Panc1 (cell line): ENCODE measurements around the gene FADD. TPM values are rescaled to one million over a fixed set of nuclear protein-coding genes. Genes with fewer than 3 reads are reported as not detected.
"Not testable (repeated sequence)": the region's sequence is repeated elsewhere in the genome, so short reads cannot be mapped to it uniquely, and the experiment has no call there.

Experiments used
- ATAC-seq: fragments of 200-7000 bp; cut with Tn5 transposase; 2 replicates; pipeline ENCODE4 v1.9.1; 2020; ENCODE audit warnings: mild to moderate bottlenecking, moderate library complexity
- BruUV-seq: library from RNA; stranded (reverse); fragments of 400-500 nt; replicated peaks from 2 replicates; lab custom pipeline; 2021; lab: Mats Ljungman, UMichigan
- CTCF ChIA-PET: fragments of 300-600 bp; sonication (Branson Sonifier 250); formaldehyde crosslinking; loops from one replicate; lab custom pipeline; 2022; ENCODE audit warnings: antibody characterized with exemption; lab: Charles Lee
- POLR2A ChIA-PET: fragments of 300-600 bp; sonication (Branson Sonifier 250); formaldehyde crosslinking; loops from one replicate; lab custom pipeline; 2022; ENCODE audit warnings: antibody characterized with exemption; lab: Charles Lee
- DNase-seq: peaks from one replicate; pipeline ENCODE4 v3.0.0-alpha.2; 2010; ENCODE audit warnings: low read depth, low spot score
- H3K27ac ChIP-seq: 2 replicates; pipeline ENCODE4 v1.5.1; 2011; ENCODE audit warnings: mild to moderate bottlenecking, low read length, inconsistent platforms
- H3K27me3 ChIP-seq: fragments of 200-500 bp; sonication (Bioruptor generic); 2 replicates; pipeline ENCODE4 v1.6.0; 2014; ENCODE audit warnings: low read length, inconsistent platforms; ENCODE audit not compliant: control insufficient read depth, insufficient read depth
- H3K36me3 ChIP-seq: fragments of 200-500 bp; sonication (Bioruptor generic); 2 replicates; pipeline ENCODE4 v1.5.1; 2014; ENCODE audit warnings: inconsistent platforms, mild to moderate bottlenecking, low read length, moderate library complexity; ENCODE audit not compliant: control insufficient read depth, insufficient read depth
- H3K4me1 ChIP-seq: 2 replicates; pipeline ENCODE4 v1.5.1; 2011; ENCODE audit warnings: inconsistent platforms, mild to moderate bottlenecking, low read length, moderate library complexity; ENCODE audit not compliant: control insufficient read depth, insufficient read depth
- H3K4me3 ChIP-seq, 2 experiments: 2 replicates each; pipeline ENCODE4 v1.5.1; 2011 to 2012; ENCODE audit warnings: low read depth in 2 of 2, low read length in 2 of 2, mild to moderate bottlenecking in 2 of 2, inconsistent platforms in 1 of 2, moderate library complexity in 1 of 2
- H3K9me3 ChIP-seq: fragments of 200-500 bp; sonication (Bioruptor generic); 2 replicates; pipeline ENCODE4 v1.5.1; 2014; ENCODE audit warnings: low read depth, mild to moderate bottlenecking, inconsistent platforms, low read length, moderate library complexity; ENCODE audit not compliant: control insufficient read depth, insufficient read depth
- POLR2AphosphoS5 ChIP-seq: IDR thresholded peaks from 2 replicates; pipeline ENCODE4 v1.6.1; 2012; ENCODE audit warnings: mild to moderate bottlenecking, low read depth, low read length, moderate library complexity
- SIN3A ChIP-seq: IDR thresholded peaks from 2 replicates; pipeline ENCODE4 v1.6.1; 2012; ENCODE audit warnings: low read depth, mild to moderate bottlenecking, low read length, moderate library complexity, borderline replicate concordance; ENCODE audit not compliant: insufficient read depth
- TCF7L2 ChIP-seq: IDR thresholded peaks from 2 replicates; pipeline ENCODE4 v1.6.1; 2011; ENCODE audit warnings: mild to moderate bottlenecking, low read depth, low read length, inconsistent platforms
- in situ Hi-C: cut with HindIII; loops from 2 replicates; pipeline ENCODE4 v1.10.0; 2016; ENCODE audit warnings: low sequenced_read_pairs, low pct_unique_long_range_greater_than_20kb
- intact Hi-C: fragments of 100-400 bp; cut with micrococcal nuclease; formaldehyde crosslinking; loops from one replicate; pipeline ENCODE4 v1.10.0; 2022; ENCODE audit not compliant: unreplicated experiment
- total RNA-seq: library from RNA; stranded (reverse); gene quantifications from one replicate; pipeline ENCODE4 v1.2.1, GENCODE V29; 2021; ENCODE audit not compliant: unreplicated experiment
- TF ChIP-seq, protein P1 (sequence below), 2 experiments: IDR thresholded peaks; 2 replicates each; pipeline ENCODE4 v1.6.1; 2011 to 2012; ENCODE audit warnings: low read depth in 2 of 2, control low read depth in 1 of 2, low read length in 1 of 2, mild to moderate bottlenecking in 1 of 2, moderate library complexity in 1 of 2; ENCODE audit not compliant: insufficient read depth in 1 of 2
- TF ChIP-seq, protein P2 (sequence below): fragments of 450-650 bp; IDR thresholded peaks from 2 replicates; pipeline ENCODE4 v1.5.1; 2017; ENCODE audit warnings: mild to moderate bottlenecking

FADD gene
- total RNA-seq, 1 experiment from 2014 or later = 47.3 TPM

DNA sequence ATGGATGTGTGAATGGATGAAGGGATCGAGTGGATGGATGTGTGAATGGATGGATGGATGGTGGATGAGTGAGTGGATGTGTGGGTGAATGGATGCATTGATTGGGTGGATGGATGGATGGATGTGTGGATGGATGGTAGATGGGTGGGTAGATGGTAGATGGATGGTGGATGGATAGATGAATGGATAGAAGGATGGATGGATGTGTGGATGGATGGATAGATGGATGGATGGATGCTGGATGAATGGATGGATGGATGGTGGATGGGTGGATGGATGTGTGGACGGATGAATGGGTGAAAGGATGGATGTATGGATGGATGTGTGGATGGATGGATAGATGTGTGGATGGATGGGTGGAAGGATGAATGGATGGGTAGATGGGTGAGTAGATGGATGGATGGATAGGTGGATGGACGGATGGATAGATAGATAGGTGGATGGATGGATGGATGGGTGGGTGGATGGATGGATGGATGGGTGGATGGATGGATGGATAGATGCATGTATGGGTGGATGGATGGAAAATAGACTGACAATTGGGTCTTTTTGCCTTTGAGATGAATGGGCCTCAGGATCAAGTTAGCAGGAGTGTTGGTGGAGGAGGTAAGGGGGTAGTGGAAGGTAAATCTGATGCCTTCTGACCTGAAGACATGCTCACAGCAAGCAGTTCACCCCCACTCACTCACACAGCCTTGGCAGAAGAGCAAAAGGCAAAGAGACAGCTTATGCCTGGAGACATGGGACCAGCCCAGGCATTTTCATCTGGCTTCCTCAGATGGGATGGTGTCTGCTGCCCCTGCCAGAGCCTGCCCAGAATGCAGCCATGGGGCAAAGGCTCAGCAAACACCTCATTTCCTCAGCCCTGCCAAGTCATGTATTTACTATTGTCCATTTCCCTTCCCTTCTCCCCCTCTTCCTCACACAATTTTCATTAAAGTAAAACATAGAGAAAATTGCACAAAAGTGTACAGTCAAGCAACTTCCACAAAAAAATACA is 8.0 kb upstream of the FADD start:
- CTCF ChIA-PET = interaction anchor here (1.0 to 2.0 kb wide), 3 partner anchors 277 to 284 kb away, joined by 3 to 8 read pairs (median 6); no protein-coding TSS in a partner anchor
- POLR2A ChIA-PET = no interaction called here
- ATAC-seq = no peak
- DNase-seq = no peak
- H3K9me3 ChIP-seq = no peaks in the 10 kb centered on the region
- in situ Hi-C loops (loop anchor here (25.0 kb wide), 1 partner anchor 233 kb away; no protein-coding TSS in a partner anchor), intact Hi-C loops (loop anchor here (5.0 kb wide), 2 partner anchors 113 to 508 kb away; no protein-coding TSS in a partner anchor)
- no peaks in the 10 kb centered on the region for H3K27me3 ChIP-seq
- no peaks in the 10 kb centered on the region for H3K36me3 ChIP-seq
- no TSS peak for BruUV-seq
- H3K4me3 ChIP-seq = no peak overlapping the region
- TF ChIP-seq POLR2AphosphoS5 (no peak), SIN3A (no peak), TCF7L2 (no peak)
- TF ChIP-seq, protein P1, sequence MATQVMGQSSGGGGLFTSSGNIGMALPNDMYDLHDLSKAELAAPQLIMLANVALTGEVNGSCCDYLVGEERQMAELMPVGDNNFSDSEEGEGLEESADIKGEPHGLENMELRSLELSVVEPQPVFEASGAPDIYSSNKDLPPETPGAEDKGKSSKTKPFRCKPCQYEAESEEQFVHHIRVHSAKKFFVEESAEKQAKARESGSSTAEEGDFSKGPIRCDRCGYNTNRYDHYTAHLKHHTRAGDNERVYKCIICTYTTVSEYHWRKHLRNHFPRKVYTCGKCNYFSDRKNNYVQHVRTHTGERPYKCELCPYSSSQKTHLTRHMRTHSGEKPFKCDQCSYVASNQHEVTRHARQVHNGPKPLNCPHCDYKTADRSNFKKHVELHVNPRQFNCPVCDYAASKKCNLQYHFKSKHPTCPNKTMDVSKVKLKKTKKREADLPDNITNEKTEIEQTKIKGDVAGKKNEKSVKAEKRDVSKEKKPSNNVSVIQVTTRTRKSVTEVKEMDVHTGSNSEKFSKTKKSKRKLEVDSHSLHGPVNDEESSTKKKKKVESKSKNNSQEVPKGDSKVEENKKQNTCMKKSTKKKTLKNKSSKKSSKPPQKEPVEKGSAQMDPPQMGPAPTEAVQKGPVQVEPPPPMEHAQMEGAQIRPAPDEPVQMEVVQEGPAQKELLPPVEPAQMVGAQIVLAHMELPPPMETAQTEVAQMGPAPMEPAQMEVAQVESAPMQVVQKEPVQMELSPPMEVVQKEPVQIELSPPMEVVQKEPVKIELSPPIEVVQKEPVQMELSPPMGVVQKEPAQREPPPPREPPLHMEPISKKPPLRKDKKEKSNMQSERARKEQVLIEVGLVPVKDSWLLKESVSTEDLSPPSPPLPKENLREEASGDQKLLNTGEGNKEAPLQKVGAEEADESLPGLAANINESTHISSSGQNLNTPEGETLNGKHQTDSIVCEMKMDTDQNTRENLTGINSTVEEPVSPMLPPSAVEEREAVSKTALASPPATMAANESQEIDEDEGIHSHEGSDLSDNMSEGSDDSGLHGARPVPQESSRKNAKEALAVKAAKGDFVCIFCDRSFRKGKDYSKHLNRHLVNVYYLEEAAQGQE (IDR thresholded peaks at IDR 0.05; ENCODE audit: insufficient read depth in 1 of 2, low read depth in 2 of 2, low read length in 1 of 2) = no peak
- TF ChIP-seq, protein P2, sequence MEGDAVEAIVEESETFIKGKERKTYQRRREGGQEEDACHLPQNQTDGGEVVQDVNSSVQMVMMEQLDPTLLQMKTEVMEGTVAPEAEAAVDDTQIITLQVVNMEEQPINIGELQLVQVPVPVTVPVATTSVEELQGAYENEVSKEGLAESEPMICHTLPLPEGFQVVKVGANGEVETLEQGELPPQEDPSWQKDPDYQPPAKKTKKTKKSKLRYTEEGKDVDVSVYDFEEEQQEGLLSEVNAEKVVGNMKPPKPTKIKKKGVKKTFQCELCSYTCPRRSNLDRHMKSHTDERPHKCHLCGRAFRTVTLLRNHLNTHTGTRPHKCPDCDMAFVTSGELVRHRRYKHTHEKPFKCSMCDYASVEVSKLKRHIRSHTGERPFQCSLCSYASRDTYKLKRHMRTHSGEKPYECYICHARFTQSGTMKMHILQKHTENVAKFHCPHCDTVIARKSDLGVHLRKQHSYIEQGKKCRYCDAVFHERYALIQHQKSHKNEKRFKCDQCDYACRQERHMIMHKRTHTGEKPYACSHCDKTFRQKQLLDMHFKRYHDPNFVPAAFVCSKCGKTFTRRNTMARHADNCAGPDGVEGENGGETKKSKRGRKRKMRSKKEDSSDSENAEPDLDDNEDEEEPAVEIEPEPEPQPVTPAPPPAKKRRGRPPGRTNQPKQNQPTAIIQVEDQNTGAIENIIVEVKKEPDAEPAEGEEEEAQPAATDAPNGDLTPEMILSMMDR = no peak
- no peaks in the 10 kb centered on the region for H3K4me1 ChIP-seq
- no peak overlapping the region for H3K27ac ChIP-seq

DNA sequence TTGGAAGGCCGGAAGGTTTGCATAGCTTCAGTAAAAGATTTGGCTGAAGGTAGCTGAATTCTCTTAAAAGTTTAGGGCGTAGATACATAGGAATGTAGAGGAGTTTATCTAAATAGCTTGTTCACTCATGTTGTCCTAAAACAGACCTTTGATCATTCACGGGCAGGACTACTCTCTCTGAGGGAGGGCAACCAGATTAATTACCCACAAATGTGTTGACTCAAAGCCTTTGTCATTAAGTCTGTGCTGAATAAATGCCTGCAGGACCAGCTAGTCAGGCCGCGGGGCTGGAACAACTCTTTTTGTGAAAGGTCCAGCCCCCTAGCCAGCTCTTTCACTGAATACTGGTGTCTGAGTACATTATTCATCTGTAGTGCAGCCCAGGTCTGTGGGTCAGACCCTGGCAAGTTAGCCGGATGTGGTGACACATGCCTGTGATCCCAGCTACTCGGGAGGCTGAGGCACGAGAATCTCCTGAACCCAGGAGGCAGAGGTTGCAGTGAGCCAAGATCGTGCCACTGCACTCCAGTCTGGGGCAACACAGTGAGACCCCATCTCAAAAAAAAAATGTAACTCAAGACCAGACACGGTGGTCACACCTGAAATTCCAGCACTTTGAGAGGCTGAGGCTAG is 2.8 kb upstream of the FADD start:
- peaks cover 18% of the 10 kb centered on the region for H3K4me1 ChIP-seq
- no peaks in the 10 kb centered on the region; the same call in 1 of the 2 replicates for H3K36me3 ChIP-seq
- BruUV-seq = no TSS peak
- no peak overlapping the region for H3K4me3 ChIP-seq
- no peaks in the 10 kb centered on the region for H3K9me3 ChIP-seq
- DNase-seq (no peak), ATAC-seq (no peak)
- no peak overlapping the region for H3K27ac ChIP-seq
- intact Hi-C loops (no loop called here), in situ Hi-C loops (no loop called here)
- POLR2A ChIA-PET = interaction anchor here (0.6 kb wide), 1 partner anchor 964 kb away, joined by 5 read pairs; no protein-coding TSS in a partner anchor
- CTCF ChIA-PET = interaction anchor here (0.6 to 0.7 kb wide), 2 partner anchors 274 to 491 kb away, joined by 3 to 4 read pairs; no protein-coding TSS in a partner anchor
- no peak for TF ChIP-seq SIN3A
- no peak for TF ChIP-seq POLR2AphosphoS5
- TF ChIP-seq, protein P2 = no peak
- TF ChIP-seq, protein P1 (IDR thresholded peaks at IDR 0.05; ENCODE audit: insufficient read depth in 1 of 2, low read depth in 2 of 2, low read length in 1 of 2) = no peak
- TF ChIP-seq TCF7L2 = no peak
- no peaks in the 10 kb centered on the region for H3K27me3 ChIP-seq

DNA sequence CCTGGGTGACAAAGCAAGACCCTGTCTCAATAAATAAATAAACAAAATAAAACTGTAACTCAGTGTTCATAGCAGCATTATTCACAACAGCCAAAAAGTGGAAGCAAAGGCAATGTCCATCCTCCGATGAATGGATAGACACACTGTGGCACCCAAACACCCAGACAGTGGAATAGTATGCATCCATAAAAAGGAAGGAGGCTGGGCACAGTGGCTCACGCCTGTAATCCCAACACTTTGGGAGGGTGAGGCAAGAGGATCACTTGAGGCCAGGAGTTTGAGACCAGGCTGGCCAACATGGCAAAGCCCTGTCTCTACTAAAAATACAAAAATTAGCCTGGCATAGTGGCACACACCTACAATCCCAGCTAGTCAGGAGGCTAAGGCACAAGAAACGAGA is 2.0 kb upstream of the FADD start:
- intact Hi-C loops, POLR2A ChIA-PET, in situ Hi-C loops: not testable (repeated sequence)

More for the DNA sequence above, 2.0 kb upstream of the FADD start:
- H3K9me3 ChIP-seq, H3K4me3 ChIP-seq, BruUV-seq, H3K27ac ChIP-seq, H3K27me3 ChIP-seq, DNase-seq, H3K36me3 ChIP-seq, ATAC-seq: not testable (repeated sequence)
- CTCF ChIA-PET = interaction anchor here (0.7 kb wide), 2 partner anchors 291 to 1052 kb away, joined by 6 to 9 read pairs; no protein-coding TSS in a partner anchor
- peaks cover 21% of the 10 kb centered on the region for H3K4me1 ChIP-seq
